Ascending aorta (tissue), 2 donors: Measurements from ENCODE around the gene DCDC2C. TPM values are rescaled to one million over a fixed set of nuclear protein-coding genes. Genes with fewer than 3 reads are reported as not detected.

Experiments used
- DNase-seq, 2 donors: peaks; one replicate each; pipeline ENCODE4 v3.0.0-alpha.2; 2019; ENCODE audit warnings: low spot score in 2 of 2
- H3K27ac ChIP-seq, 2 donors: fragments of 200-600 bp; sonication (generic); one replicate each; pipeline ENCODE4 v1.5.1; 2016 to 2017; ENCODE audit warnings: mild to moderate bottlenecking in 1 of 2
- H3K27me3 ChIP-seq: fragments of 200-600 bp; sonication (generic); one replicate; pipeline ENCODE4 v1.5.1; 2017
- H3K36me3 ChIP-seq, 2 donors: fragments of 200-600 bp; sonication (generic); one replicate each; pipeline ENCODE4 v1.5.1; 2016
- H3K4me1 ChIP-seq, 2 donors: fragments of 200-600 bp; sonication (generic); one replicate each; pipeline ENCODE4 v1.5.1; 2016 to 2017; ENCODE audit warnings: mild to moderate bottlenecking in 1 of 2
- H3K4me3 ChIP-seq, 2 donors: fragments of 200-600 bp; sonication (generic); one replicate each; pipeline ENCODE4 v1.5.1; 2016 to 2017; ENCODE audit warnings: mild to moderate bottlenecking in 1 of 2
- H3K9me3 ChIP-seq, 2 donors: fragments of 200-600 bp; sonication (generic); one replicate each; pipeline ENCODE4 v1.5.1; 2016
- CTCF ChIP-seq, 3 experiments: fragments of 200-600 bp in 2 of 3; fragments of 450-650 bp in 1 of 3; sonication (generic) in 2 of 3; IDR thresholded peaks; one replicate each; pipeline ENCODE4 v1.5.1; 2016 to 2019; ENCODE audit warnings: antibody characterized with exemption in 3 of 3, mild to moderate bottlenecking in 1 of 3, moderate library complexity in 1 of 3
- intact Hi-C: fragments of 100-400 bp; cut with DNase I; formaldehyde crosslinking; loops from one replicate; pipeline ENCODE4 v1.15.1; 2023
- total RNA-seq: library from RNA; depleted of rRNA; stranded (reverse); fragments of >200 nt; gene quantifications from one replicate; pipeline ENCODE4 v1.1.0, GENCODE V29; 2016

The DCDC2C gene
- total RNA-seq, 1 donor from 2014 or later = 2.4 TPM

- no peak for TF ChIP-seq CTCF (IDR thresholded peaks at IDR 0.05)
- Histone ChIP-seq H3K27ac (no peak overlapping the region), H3K36me3 (no peaks in the 10 kb centered on the region), H3K27me3 (no peaks in the 10 kb centered on the region), H3K4me1 (no peaks in the 10 kb centered on the region), H3K9me3 (no peaks in the 10 kb centered on the region), H3K4me3 (no peak overlapping the region)
- DNase-seq = no peak
- intact Hi-C loops = no loop called here
Measured at GRCh38 chr2:3761272-3761671, 57.9 kb downstream of the DCDC2C start.

GRCh38 chr2:3762771-3763447 lies 59.5 kb downstream of the DCDC2C start:
- no peaks in the 10 kb centered on the region for H3K9me3 ChIP-seq
- no peak for DNase-seq
- H3K27ac ChIP-seq = no peak overlapping the region
- no peaks in the 10 kb centered on the region for H3K27me3 ChIP-seq
- TF ChIP-seq CTCF (IDR thresholded peaks at IDR 0.05) = no peak
- no peaks in the 10 kb centered on the region for H3K36me3 ChIP-seq
- no peak overlapping the region for H3K4me3 ChIP-seq
- H3K4me1 ChIP-seq = no peaks in the 10 kb centered on the region
- intact Hi-C loops = no loop called here

GRCh38 chr2:3766824-3767223 lies 63.4 kb downstream of the DCDC2C start:
- intact Hi-C loops = no loop called here
- no peak for DNase-seq
- TF ChIP-seq CTCF (IDR thresholded peaks at IDR 0.05) = no peak
- no peak overlapping the region for H3K4me3 ChIP-seq
- H3K27me3 ChIP-seq = no peaks in the 10 kb centered on the region
- no peaks in the 10 kb centered on the region for H3K36me3 ChIP-seq
- no peak overlapping the region for H3K27ac ChIP-seq
- no peaks in the 10 kb centered on the region for H3K9me3 ChIP-seq
- H3K4me1 ChIP-seq = no peaks in the 10 kb centered on the region

- intact Hi-C loops = no loop called here
- no peak for DNase-seq
- Histone ChIP-seq H3K9me3 (no peaks in the 10 kb centered on the region), H3K27ac (no peak overlapping the region), H3K27me3 (no peaks in the 10 kb centered on the region), H3K4me3 (no peak overlapping the region), H3K36me3 (no peaks in the 10 kb centered on the region), H3K4me1 (no peaks in the 10 kb centered on the region)
- TF ChIP-seq CTCF (IDR thresholded peaks at IDR 0.05) = no peak
Measured at GRCh38 chr2:3768960-3769765, 65.8 kb downstream of the DCDC2C start.

GRCh38 chr2:3769766-3770165 lies 66.4 kb downstream of the DCDC2C start:
- Histone ChIP-seq H3K36me3 (no peaks in the 10 kb centered on the region), H3K27me3 (no peaks in the 10 kb centered on the region), H3K27ac (no peak overlapping the region), H3K4me1 (no peaks in the 10 kb centered on the region), H3K4me3 (no peak overlapping the region), H3K9me3 (no peaks in the 10 kb centered on the region)
- intact Hi-C loops = no loop called here
- TF ChIP-seq CTCF (IDR thresholded peaks at IDR 0.05) = no peak
- DNase-seq = no peak
